Astrocyte (in vitro differentiated cells and primary cell): ENCODE data around the gene CRISPLD2. TPM values are rescaled to one million over a fixed set of nuclear protein-coding genes. Genes with fewer than 3 reads are reported as not detected.
A peak's percentile ranks its signal among the peaks of the same experiment; 100 is the strongest.

Experiments used
- DNase-seq: peaks from one replicate; pipeline ENCODE4 v3.0.0-alpha.2; 2010; ENCODE audit warnings: low read depth
- FAIRE-seq: peaks from 2 replicates; lab custom pipeline; 2011; peaks lifted over from hg19 to GRCh38; lab: Jason Lieb, UNC
- H2AFZ ChIP-seq: 2 replicates; pipeline ENCODE4 v1.6.0; 2012; ENCODE audit warnings: low read depth, low read length, inconsistent platforms
- H3K27ac ChIP-seq: 2 replicates; pipeline ENCODE4 v1.5.1; 2011; ENCODE audit warnings: low read depth, low read length, inconsistent platforms
- H3K27me3 ChIP-seq: 2 replicates; pipeline ENCODE4 v1.6.0; 2011; ENCODE audit warnings: low read length, inconsistent platforms; ENCODE audit not compliant: insufficient read depth
- H3K36me3 ChIP-seq: 2 replicates; pipeline ENCODE4 v1.5.1; 2011; ENCODE audit warnings: low read length, inconsistent platforms; ENCODE audit not compliant: insufficient read depth
- H3K4me1 ChIP-seq: 2 replicates; pipeline ENCODE4 v1.5.1; 2011; ENCODE audit warnings: low read length, inconsistent platforms; ENCODE audit not compliant: insufficient read depth
- H3K4me2 ChIP-seq: 2 replicates; pipeline ENCODE4 v1.6.0; 2012; ENCODE audit warnings: low read length, inconsistent platforms
- H3K4me3 ChIP-seq: 2 replicates; pipeline ENCODE4 v1.5.1; 2011; ENCODE audit warnings: low read depth, mild to moderate bottlenecking, low read length, inconsistent platforms; ENCODE audit not compliant: insufficient read depth
- H3K79me2 ChIP-seq: 2 replicates; pipeline ENCODE4 v1.6.0; 2012; ENCODE audit warnings: mild to moderate bottlenecking, low read length, inconsistent platforms; ENCODE audit not compliant: insufficient read depth
- H3K9ac ChIP-seq: 2 replicates; pipeline ENCODE4 v1.6.0; 2012; ENCODE audit warnings: mild to moderate bottlenecking, low read length, inconsistent platforms
- H3K9me3 ChIP-seq: 2 replicates; pipeline ENCODE4 v1.5.1; 2012; ENCODE audit warnings: low read depth, mild to moderate bottlenecking, low read length, inconsistent platforms; ENCODE audit not compliant: insufficient read depth
- H4K20me1 ChIP-seq: 2 replicates; pipeline ENCODE4 v1.6.0; 2012; ENCODE audit warnings: low read length, inconsistent platforms; ENCODE audit not compliant: insufficient read depth
- H3K27ac Mint-ChIP-seq: one replicate; pipeline ENCODE4 v1.8.0; 2021; ENCODE audit warnings: mild to moderate bottlenecking, mixed read lengths; ENCODE audit not compliant: unreplicated experiment
- H3K27me3 Mint-ChIP-seq: one replicate; pipeline ENCODE4 v1.8.0; 2021; ENCODE audit warnings: low read depth, mixed read lengths; ENCODE audit not compliant: unreplicated experiment
- H3K36me3 Mint-ChIP-seq: one replicate; pipeline ENCODE4 v1.8.0; 2021; ENCODE audit warnings: low read depth, mixed read lengths; ENCODE audit not compliant: unreplicated experiment
- H3K4me1 Mint-ChIP-seq: one replicate; pipeline ENCODE4 v1.8.0; 2021; ENCODE audit warnings: low read depth, mixed read lengths; ENCODE audit not compliant: unreplicated experiment
- H3K4me3 Mint-ChIP-seq: one replicate; pipeline ENCODE4 v1.8.0; 2021; ENCODE audit warnings: mild to moderate bottlenecking, moderate library complexity, mixed read lengths; ENCODE audit not compliant: unreplicated experiment
- H3K9me3 Mint-ChIP-seq: one replicate; pipeline ENCODE4 v1.8.0; 2021; ENCODE audit warnings: mild to moderate bottlenecking, mixed read lengths; ENCODE audit not compliant: unreplicated experiment
- EZH2 ChIP-seq: IDR thresholded peaks from 2 replicates; pipeline ENCODE4 v1.6.1; 2012; ENCODE audit warnings: mild to moderate bottlenecking, low read length, inconsistent platforms; ENCODE audit not compliant: insufficient read depth
- total RNA-seq: library from RNA; stranded (reverse); gene quantifications from 2 replicates; pipeline ENCODE4 v1.2.1, GENCODE V29; 2021
- TF ChIP-seq, protein P1 (sequence below): IDR thresholded peaks from 2 replicates; pipeline ENCODE4 v1.5.1; 2011; ENCODE audit warnings: low read depth, mild to moderate bottlenecking, inconsistent platforms, low read length, moderate library complexity; ENCODE audit not compliant: insufficient read depth

Gene CRISPLD2
- total RNA-seq, 1 donor from 2014 or later: 1.8 TPM

GRCh38 chr16:84833542-84834402 is 14.0 kb downstream of the CRISPLD2 start:
- Mint-ChIP-seq H3K36me3 (no peaks in the 10 kb centered on the region), H3K27me3 (peaks cover 12% of the 10 kb centered on the region), H3K4me3 (no peak overlapping the region), H3K4me1 (peaks cover 26% of the 10 kb centered on the region), H3K27ac (no peak overlapping the region), H3K9me3 (peaks cover 2% of the 10 kb centered on the region)
- FAIRE-seq (no peak), DNase-seq (no peak)
- Histone ChIP-seq H3K36me3 (no peaks in the 10 kb centered on the region), H4K20me1 (no peaks in the 10 kb centered on the region), H3K27me3 (no peaks in the 10 kb centered on the region), H3K4me2 (no peak overlapping the region), H3K9me3 (no peaks in the 10 kb centered on the region), H3K9ac (peak overlapping the region; percentile 33), H3K4me1 (peaks cover 62% of the 10 kb centered on the region), H3K79me2 (no peaks in the 10 kb centered on the region), H3K4me3 (no peak overlapping the region), H3K27ac (peak overlapping the region; percentile 83), H2AFZ (no peak overlapping the region)
- TF ChIP-seq, protein P1, sequence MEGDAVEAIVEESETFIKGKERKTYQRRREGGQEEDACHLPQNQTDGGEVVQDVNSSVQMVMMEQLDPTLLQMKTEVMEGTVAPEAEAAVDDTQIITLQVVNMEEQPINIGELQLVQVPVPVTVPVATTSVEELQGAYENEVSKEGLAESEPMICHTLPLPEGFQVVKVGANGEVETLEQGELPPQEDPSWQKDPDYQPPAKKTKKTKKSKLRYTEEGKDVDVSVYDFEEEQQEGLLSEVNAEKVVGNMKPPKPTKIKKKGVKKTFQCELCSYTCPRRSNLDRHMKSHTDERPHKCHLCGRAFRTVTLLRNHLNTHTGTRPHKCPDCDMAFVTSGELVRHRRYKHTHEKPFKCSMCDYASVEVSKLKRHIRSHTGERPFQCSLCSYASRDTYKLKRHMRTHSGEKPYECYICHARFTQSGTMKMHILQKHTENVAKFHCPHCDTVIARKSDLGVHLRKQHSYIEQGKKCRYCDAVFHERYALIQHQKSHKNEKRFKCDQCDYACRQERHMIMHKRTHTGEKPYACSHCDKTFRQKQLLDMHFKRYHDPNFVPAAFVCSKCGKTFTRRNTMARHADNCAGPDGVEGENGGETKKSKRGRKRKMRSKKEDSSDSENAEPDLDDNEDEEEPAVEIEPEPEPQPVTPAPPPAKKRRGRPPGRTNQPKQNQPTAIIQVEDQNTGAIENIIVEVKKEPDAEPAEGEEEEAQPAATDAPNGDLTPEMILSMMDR: no peak
- TF ChIP-seq EZH2: no peak

DNA sequence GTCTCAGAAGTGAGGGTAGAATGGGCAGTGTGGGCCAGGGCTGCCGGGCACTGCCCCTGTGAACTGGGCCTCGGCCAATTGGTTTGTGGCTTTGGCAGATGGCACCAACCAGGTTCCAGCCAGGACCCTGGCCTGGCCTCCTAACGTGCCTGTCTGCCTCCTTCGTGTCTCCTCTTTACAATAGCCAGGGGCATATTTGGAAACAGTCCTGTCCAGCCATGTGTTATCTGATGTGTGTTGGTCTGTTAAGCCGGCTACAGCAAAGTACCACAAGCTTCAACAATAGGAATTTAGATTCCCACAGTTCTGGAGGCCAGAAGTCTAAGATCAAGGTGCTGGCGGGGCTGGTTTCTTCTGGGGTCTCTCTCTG is 14.6 kb downstream of the CRISPLD2 start:
- H3K27ac ChIP-seq: peak overlapping the region; percentile 42
- peaks cover 62% of the 10 kb centered on the region for H3K4me1 ChIP-seq
- H3K4me2 ChIP-seq: no peak overlapping the region
- no peaks in the 10 kb centered on the region for H3K36me3 ChIP-seq
- no peaks in the 10 kb centered on the region for H3K36me3 Mint-ChIP-seq
- no peak overlapping the region for H3K4me3 Mint-ChIP-seq
- H3K9me3 ChIP-seq: no peaks in the 10 kb centered on the region
- no peaks in the 10 kb centered on the region for H3K79me2 ChIP-seq
- H3K9ac ChIP-seq: peak overlapping the region; percentile 33
- H2AFZ ChIP-seq: no peak overlapping the region
- no peak for TF ChIP-seq EZH2
- TF ChIP-seq, protein P1: no peak
- FAIRE-seq (no peak), DNase-seq (peak; percentile 67)
- H4K20me1 ChIP-seq: no peaks in the 10 kb centered on the region
- no peak overlapping the region for H3K4me3 ChIP-seq
- no peak overlapping the region for H3K27ac Mint-ChIP-seq
- peaks cover 12% of the 10 kb centered on the region for H3K27me3 Mint-ChIP-seq
- H3K27me3 ChIP-seq: no peaks in the 10 kb centered on the region
- H3K9me3 Mint-ChIP-seq: peaks cover 2% of the 10 kb centered on the region
- H3K4me1 Mint-ChIP-seq: peaks cover 23% of the 10 kb centered on the region

DNA sequence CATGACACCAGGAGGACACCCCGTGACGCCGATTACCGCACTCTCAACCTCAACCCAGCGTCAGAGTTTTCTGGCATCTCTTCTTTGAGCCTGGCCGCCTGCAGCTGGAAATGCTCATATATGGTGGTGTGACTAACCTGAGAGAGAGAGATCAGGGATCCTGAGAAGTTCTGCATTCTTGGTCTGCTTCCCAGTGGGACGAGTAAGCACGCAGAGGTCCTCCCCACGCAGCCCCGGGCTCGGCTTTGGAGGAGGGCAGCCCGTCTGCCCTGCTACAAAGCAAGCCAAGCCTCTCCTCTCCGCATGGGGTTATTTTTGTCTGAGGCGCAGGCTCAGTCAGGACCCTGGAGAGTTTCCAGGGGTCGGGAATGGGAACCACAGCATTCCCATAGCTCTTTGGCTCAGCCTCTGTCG is 16.5 kb downstream of the CRISPLD2 start:
- TF ChIP-seq EZH2: no peak
- TF ChIP-seq, protein P1: no peak
- peak overlapping the region; percentile 77 for H3K9ac ChIP-seq
- H3K27ac ChIP-seq: peak overlapping the region; percentile 91
- Mint-ChIP-seq H3K27me3 (peaks cover 16% of the 10 kb centered on the region), H3K9me3 (peaks cover 2% of the 10 kb centered on the region), H3K4me3 (peak overlapping the region; percentile 52), H3K27ac (peak overlapping the region; percentile 76), H3K4me1 (peaks cover 28% of the 10 kb centered on the region), H3K36me3 (no peaks in the 10 kb centered on the region)
- DNase-seq (peak; percentile 100), FAIRE-seq (peak; percentile 91)
- peak overlapping the region; percentile 34 for H3K4me2 ChIP-seq
- H3K79me2 ChIP-seq: no peaks in the 10 kb centered on the region
- H3K4me3 ChIP-seq: no peak overlapping the region
- no peak overlapping the region for H2AFZ ChIP-seq
- no peaks in the 10 kb centered on the region for H3K36me3 ChIP-seq
- no peaks in the 10 kb centered on the region for H3K9me3 ChIP-seq
- no peaks in the 10 kb centered on the region for H3K27me3 ChIP-seq
- peaks cover 70% of the 10 kb centered on the region for H3K4me1 ChIP-seq
- no peaks in the 10 kb centered on the region for H4K20me1 ChIP-seq
